ENCODE measurements around the gene RASAL2.

Gene RASAL2

GRCh38 chr1:178122283-178122682, 28.4 kb downstream of the RASAL2 start:
- in situ Hi-C loops (cut with HindIII; ENCODE audit: low sequenced_read_pairs) = no loop called here
- H3K4me3 ChIP-seq (ENCODE audit: low read depth, low read length) = no peak overlapping the region
- DNase-seq (ENCODE audit: low read depth, low spot score) = no peak
- no peak for TF ChIP-seq CTCF (IDR thresholded peaks at IDR 0.05; ENCODE audit: low read depth, low read length)

DNA sequence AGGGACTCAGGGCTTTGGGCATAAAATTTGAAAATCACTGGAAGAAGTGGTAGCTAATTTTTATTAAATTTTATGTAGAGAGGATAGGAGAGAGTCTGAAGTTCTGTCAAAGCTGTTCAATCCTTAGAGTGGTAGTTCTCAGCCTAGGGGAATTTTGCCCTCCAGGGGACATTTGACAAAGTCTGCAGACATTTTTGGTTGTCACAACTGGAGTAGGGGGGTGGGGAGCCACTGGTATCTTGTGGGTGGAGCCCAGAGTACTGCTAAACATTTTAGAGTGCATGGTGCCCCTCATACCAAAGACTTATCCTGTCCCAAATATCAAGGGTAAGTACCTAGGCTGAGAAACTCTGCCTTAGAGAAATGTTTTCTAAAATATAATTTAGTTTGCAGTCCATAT, 30.2 kb downstream of the RASAL2 start:
- in situ Hi-C loops (cut with HindIII; ENCODE audit: low sequenced_read_pairs) = no loop called here
- no peak for TF ChIP-seq CTCF (IDR thresholded peaks at IDR 0.05; ENCODE audit: low read depth, low read length)
- no peak for DNase-seq (ENCODE audit: low read depth, low spot score)
- no peak overlapping the region for H3K4me3 ChIP-seq (ENCODE audit: low read depth, low read length)

- no peak for DNase-seq (ENCODE audit: low read depth, low spot score)
- in situ Hi-C loops (cut with HindIII; ENCODE audit: low sequenced_read_pairs) = no loop called here
- TF ChIP-seq CTCF (IDR thresholded peaks at IDR 0.05; ENCODE audit: low read depth, low read length) = no peak
- H3K4me3 ChIP-seq (ENCODE audit: low read depth, low read length) = no peak overlapping the region
These were observed 32.4 kb downstream of the RASAL2 start for GRCh38 chr1:178126261-178126660.

- TF ChIP-seq CTCF (IDR thresholded peaks at IDR 0.05; ENCODE audit: low read depth, low read length) = no peak
- DNase-seq (ENCODE audit: low read depth, low spot score) = peak; percentile 91
- in situ Hi-C loops (cut with HindIII; ENCODE audit: low sequenced_read_pairs) = no loop called here
- H3K4me3 ChIP-seq (ENCODE audit: low read depth, low read length) = no peak overlapping the region
These were observed 32.9 kb downstream of the RASAL2 start for GRCh38 chr1:178126741-178127185.

DNA sequence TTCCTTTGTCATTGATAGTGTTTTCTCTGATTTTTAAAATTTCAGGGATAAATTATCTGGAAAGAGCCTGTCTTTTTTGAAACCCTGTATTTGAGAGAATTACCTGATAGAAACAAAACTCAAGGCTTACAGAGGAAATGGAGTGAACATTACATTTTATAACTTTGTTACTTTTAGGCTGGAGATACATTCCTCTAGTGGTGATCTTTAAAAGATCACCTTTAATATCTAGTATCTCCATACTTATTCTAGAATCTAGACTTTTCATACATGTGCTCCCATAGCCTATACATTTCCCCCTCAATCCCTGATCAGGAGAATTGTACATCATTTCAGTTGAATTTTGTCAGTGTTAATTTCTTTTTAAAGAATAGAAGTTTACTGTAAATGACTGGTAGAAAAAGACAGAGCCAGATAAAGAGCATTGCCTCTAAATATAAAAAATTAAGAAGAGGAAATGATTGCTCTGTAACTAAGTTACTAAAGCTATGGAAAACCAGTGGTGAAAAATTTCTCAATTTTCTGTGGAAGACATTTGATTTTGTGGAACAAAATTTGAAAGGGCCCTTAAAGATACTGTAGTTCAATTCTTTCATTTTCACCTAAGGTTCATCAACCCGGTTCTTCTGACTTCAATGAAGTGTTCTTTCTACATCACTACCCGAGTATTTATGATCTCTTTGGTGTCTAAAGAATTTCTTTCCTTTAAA, 33.7 kb downstream of the RASAL2 start:
- in situ Hi-C loops (cut with HindIII; ENCODE audit: low sequenced_read_pairs) = no loop called here
- no peak for DNase-seq (ENCODE audit: low read depth, low spot score)
- H3K4me3 ChIP-seq (ENCODE audit: low read depth, low read length) = no peak overlapping the region
- TF ChIP-seq CTCF (IDR thresholded peaks at IDR 0.05; ENCODE audit: low read depth, low read length) = no peak

GRCh38 chr1:178133239-178133989, 39.5 kb downstream of the RASAL2 start:
- TF ChIP-seq CTCF (IDR thresholded peaks at IDR 0.05; ENCODE audit: low read depth, low read length) = no peak
- no peak for DNase-seq (ENCODE audit: low read depth, low spot score)
- H3K4me3 ChIP-seq (ENCODE audit: low read depth, low read length) = no peak overlapping the region
- in situ Hi-C loops (cut with HindIII; ENCODE audit: low sequenced_read_pairs) = no loop called here

Measured in astrocyte of the spinal cord (primary cell).